ENCODE data around the gene UQCR10.

GRCh38 chr22:29731058-29731850 is 35.9 kb upstream of the UQCR10 start:
- TF ChIP-seq CTCF (IDR thresholded peaks at IDR 0.05), result no peak
- no peak for TF ChIP-seq EP300 (IDR thresholded peaks at IDR 0.05; ENCODE audit: low read depth)

Measured in transverse colon (tissue), 3 donors.